Left forelimb (tissue), 1 donor: Measurements from ENCODE around the gene TBC1D8.
A peak's percentile ranks its signal among the peaks of the same experiment; 100 is the strongest.
"Not testable (repeated sequence)": the region's sequence is repeated elsewhere in the genome, so short reads cannot be mapped to it uniquely, and the experiment has no call there.

Experiments
- DNase-seq: peaks from one replicate; pipeline ENCODE4 v3.0.0-alpha.2; 2018; ENCODE audit warnings: low spot score

TBC1D8 gene

DNA sequence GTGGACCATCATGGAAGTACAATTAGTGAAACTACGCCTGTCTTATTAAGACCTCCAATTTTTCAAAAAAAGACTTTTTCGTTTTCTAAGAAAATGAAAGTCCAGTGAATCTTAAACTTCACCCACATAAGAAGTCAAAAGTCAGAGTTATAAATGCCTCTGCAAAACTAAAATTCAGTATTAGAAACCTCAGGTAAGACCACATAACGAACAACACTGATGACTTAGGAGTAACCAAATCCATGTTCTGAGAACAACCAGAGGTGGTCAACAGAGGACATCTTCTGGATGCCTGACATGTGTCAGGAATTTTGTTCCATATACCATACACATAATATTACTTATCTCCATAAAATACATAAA is 86.7 kb downstream of the TBC1D8 start:
- DNase-seq, result no peak

DNA sequence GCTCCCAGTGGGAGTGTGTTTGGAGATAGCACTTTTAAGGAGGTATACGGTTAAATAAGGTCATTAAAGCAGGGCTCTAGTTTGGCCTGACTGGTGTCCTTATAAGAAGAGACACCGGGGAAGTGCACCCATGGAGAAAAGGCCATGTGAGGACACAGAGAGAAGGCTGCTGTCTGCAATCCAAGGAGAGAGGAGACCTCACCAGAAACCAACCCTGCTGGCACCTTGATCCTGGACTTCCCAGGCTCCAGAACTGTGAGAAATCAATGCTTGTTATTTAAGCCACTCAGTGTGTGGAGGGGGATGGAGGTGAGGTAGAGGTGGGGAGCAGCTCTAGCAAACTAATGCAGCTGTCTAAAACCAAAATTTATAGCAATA is 87.1 kb downstream of the TBC1D8 start:
- peak; percentile 23 for DNase-seq

DNA sequence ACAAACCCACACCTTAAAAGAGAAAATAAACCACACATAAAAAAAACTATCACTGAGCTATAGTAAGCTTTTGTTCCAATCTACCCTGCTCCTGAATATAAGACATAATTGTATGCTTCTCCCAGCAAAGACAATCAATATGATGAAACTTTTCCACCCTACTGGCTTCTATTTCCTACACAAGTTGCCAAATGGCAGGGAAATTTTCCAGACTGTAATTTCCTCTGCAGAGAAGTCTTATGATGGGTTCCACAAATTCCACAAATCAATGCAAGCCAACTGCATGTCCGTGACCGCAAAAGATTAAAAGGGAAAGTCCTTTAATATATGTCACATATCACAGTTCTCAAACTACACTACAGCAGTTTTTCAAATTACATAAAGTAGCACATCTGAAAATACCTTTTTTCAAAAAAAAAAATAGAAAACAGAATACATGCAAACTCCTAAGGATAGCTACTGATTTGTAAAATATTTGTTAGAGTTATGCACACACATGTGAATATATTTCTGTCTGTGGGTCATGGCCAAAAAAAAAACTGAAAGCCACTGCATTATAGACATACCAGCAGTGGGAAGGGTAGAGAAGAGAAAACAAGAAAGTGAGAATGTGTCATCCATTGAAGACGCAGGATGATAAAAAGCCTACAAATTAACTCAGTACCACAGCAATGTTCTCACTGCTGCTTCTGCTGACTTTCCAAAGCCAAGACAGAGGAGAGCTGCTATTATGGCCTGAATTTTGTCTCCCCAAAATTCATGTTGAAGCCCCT is 87.6 kb downstream of the TBC1D8 start:
- peak; percentile 23 for DNase-seq

DNA sequence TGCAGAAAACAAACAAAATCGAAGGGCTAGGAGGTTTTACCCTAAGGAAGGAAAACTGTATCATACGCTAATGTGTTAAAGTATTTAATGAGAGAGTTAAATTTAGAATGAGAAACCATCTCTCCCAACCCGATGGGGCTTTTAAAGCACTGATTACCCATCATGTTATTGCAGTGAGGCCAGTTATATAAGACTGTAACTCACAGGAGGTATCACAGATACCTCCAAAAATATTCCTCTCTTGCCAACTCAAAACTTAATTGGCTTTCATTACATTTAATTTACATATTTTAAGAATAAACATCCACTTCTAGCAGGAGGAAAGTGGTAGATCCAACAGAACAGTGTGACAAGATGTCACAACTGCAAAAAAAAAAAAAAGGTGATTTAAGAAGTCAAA is 92.8 kb downstream of the TBC1D8 start:
- DNase-seq, result no peak

DNA sequence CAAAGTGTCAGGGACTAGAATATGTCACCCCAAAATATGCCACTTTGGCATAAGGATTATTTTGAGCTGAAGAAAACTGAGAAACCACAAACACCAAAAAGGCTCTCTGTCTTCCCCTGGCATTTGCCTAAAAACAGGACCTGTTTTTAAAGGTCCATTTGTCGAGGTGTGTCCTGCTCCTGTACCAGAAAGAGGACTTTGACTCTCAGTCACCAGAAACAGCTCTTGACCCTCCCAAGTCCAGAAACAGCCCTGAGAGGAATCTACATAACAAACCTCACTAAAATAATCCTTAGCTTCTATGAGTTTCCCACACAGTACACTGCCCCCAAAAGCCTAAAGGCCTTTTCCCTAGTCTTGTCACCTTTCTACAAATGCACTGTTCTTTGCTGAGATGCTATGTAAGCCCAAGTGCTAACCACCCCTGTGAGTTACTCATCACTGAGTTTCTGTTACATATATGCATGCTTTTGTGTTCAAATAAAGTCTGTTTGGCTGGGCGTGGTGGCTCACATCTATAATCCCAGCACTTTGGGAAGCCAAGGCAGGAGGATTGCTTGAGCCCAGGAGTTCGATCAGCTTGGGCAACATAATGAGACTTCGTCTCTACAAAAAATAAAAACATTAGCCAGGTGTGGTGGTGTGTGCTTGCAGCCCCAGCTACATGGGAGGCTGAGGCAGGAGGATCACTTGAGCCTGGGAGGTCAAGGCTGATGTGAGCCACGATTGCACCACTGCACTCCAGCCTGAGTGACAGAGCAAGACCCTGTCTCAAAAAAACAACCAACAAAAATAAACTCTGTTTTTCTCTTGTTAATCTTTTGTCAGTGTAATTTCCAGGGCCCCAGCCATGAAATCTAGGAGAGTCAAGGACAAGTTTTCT is 93.9 kb downstream of the TBC1D8 start:
- peak; percentile 15 for DNase-seq

DNA sequence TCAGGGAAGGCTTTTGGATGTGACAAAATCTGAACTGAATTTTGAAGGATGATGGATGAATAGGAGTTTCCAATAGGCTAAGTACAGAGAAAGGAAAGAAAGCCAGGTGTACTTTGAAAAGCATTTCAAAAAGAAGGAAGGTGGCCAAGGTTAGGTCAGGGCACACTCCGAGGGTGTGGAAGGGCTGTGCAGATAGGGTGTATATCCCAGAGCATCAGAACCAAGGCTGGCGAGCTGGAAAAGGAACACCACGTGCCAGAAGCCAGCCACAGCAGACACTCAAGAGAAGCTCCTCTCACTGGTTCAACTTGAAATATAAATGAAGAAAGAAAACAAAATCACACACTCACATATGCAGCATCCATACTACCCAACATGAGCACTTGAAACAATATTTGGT is 98.1 kb downstream of the TBC1D8 start:
- no peak for DNase-seq

DNA sequence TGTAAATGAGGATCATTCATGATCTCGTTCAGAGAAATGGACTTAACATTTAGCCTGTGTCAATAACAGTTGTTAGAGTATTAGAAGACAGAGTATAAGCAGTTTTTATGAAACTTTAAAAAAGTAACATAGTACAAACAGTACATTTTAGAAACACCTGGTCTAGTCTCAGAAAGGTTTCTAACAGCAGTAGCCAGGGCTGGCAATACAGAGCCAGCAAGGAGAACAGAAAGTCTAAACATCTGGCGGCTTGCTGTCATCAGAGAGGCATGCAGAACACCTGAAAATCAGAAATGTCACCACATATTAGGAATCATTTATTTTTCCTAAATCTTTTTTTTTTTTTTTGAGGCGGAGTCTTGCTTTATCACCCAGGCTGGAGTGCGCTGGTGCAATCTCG is 99.0 kb downstream of the TBC1D8 start:
- no peak for DNase-seq

DNA sequence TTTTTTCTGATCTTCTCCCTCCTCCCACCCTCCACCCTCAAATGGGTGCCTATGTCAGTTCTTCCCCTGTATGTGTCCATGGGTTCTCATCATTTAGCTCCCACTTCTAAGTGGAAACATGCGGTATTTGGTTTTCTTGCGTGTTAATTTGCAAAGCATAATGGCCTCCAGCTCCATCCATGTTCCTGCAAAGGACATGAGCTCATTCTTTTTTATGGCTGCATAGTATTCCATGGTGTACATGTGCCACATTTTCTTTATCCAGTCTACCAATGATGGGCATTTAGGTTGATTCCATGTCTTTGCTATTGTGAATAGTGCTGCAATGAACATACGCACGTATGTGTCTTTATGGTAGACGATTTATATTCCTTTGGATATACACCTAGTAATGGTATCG is 100.3 kb downstream of the TBC1D8 start:
- not testable (repeated sequence) for DNase-seq

DNA sequence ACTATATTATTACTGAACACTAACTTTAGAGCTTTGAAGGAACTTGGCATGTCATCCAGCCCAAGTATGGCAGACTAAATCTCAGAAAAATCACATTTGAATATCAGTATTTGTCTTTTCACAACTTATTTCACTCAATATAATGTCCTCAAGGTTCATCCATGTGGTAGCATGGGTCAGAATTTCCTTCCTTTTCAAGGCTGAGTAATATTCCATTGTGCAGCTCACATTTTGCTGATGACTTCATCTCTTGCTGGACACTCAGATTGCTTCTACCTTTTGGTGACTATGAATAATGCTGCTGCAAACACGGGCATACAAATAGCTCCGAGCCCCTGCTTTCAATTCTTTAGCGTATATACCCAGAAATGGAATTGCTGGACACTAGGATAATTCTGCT is 102.4 kb downstream of the TBC1D8 start:
- DNase-seq, result no peak

DNA sequence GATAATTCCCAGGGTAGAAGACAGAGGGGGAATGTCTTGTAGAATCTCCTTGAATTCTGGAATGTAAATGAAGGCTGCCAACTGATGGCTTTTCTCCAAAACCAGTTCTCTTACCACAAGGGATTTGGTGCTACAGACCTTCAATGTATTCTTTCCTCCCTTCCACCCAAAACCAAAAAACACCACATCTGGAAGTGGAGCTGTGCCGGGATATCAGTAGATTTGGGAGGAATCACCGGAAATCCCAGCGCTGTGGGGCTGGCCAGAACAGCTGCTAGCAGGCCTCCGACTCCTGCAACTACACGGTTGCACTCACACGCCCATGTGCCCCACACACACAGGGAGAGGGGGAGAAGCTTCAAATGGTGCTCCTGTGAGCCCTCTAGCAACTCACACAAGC is 103.4 kb downstream of the TBC1D8 start:
- DNase-seq, result no peak

DNA sequence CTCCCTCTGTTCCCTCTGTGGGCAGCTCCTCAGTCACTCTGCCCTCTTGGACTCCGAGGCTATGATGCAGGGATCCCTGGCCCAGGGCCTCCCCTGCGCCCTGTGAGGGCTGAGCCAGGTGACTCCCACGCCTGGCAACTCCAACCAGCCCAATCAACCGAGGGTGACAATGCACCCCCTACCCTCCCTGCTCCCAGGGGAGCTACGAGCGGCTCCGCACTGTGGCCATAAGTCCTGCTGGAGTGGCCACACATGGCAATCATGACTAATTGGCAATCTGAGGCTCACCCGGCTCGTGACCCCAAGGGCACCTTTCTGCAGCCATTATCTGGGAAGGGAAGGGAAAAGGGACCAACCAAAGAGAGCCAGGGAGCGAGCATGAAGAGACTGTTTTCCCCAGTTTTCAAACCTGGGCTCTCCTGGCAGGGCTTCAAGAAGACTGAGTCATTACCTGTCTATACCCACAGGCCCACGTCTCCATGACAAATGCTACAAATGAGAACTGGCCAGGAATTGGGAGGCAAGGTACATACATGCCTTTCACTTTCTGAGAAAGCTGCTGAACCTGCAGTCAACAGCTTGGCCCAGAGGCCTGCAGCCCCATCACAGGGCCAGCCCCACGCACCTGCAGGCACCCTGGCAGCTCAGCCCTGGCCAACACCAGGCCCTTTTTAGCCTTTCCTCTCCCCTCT is 104.0 kb downstream of the TBC1D8 start:
- DNase-seq, result no peak

DNA sequence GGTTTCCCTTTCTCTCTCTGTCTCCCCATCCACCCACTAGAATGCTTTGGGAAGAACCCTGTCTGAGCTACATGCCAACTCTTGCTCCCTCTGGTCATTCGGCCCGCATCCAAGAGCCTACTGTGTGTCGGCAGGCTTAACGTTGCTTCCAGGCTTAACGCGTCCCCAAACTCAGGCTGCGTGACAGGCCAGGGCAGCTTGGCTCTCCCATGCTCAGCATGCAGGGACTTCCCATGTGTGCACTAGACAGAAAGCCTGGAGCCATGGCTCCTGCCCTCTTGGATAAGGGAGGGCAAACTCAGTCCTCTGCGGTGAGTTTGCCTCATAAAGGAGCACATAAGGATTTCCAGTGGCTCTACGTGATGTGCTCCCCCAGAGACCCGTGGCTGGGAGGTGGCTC is 105.9 kb downstream of the TBC1D8 start:
- no peak for DNase-seq

DNA sequence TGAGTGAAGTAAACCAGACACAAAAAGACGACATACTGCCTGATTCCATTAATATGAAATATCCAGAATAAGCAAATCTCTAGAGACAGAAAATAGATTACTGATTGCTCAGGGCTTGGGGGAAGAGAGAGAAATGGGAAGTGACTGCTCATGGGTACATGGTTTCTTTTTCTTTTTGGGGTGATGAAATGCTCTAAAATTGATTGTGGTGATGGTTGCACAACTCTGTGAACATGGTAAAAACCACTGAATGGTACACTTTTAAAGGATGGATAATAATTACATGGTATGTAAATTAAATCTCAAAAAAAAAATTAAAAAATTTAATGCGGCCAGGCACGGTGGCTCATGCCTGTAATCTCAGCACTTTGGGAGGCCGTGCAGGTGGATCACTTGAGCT is 109.8 kb downstream of the TBC1D8 start:
- no peak for DNase-seq

DNA sequence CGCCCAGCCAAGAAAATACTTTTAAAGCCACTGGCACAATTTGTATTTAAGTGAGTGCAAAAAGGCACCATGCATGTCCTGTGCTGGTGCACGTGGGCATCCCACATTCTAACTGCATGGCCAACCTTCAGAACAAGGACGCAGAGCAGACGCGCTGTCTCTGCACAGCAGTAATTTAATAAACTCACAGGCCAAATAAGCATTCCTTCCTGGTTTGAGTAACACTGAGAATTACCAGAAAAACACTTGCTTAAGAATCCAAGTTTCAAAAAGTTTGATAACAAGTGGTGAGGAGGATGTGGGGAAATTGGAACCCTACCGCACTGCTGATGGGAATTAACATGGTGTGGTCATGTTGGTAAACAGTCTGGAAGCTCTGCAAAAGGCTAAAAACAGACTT is 110.4 kb downstream of the TBC1D8 start:
- DNase-seq, result no peak

DNA sequence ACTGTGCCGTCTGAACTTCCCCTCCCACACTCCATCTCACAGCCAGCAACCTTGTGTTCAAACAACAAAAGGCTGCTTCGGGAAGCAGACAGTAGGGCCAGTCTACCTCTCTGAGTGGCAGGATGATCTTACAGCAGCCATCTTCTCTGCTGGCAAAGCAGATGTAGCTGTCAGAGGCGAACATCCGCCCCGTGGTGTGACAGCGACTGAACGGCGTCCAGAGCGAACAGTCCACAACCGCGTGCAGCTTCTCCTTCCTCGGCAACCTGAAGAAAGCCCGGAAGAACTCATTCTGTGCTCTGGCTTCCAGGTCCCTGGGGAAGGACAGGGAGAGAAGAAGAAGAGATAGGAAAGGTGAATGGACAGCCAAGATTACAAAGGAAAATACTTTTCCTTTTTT is 111.1 kb downstream of the TBC1D8 start:
- no peak for DNase-seq

DNA sequence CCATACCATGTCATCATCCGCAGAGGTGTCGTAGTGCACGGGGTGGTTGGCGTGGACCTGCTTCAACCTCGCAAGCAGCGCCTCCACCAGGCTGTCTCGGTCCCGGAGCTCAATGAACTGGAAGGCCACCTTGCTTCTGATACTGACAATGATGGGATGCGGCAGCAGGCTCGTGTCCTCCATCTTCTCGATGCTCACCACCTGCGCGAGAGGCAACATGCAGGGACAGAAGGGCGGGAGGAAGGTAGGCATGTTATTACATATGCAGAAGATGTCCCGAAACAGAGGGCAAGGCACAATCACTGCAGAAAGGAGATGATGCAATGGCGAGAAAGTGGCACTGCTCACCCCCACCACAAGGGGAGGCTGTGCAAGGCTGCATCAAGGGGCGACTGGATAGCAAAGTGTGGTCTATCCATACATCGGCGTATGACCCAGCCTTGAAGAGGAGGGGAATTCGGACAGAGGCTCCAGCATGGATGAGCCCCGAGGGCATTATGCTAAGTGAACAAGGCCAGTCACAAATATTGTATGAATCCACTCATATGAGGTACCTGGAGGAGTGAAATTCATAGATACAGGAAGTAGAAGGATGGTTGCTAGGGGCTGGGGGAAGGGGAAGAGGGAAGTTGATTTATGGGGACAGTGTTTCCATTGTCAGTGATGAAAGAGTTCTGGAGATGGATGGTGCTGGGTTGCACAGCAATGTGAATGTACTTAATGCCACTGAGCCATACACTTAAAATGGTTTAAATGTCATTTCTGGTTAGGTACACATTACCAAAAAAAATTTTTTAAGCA is 112.5 kb downstream of the TBC1D8 start:
- no peak for DNase-seq

DNA sequence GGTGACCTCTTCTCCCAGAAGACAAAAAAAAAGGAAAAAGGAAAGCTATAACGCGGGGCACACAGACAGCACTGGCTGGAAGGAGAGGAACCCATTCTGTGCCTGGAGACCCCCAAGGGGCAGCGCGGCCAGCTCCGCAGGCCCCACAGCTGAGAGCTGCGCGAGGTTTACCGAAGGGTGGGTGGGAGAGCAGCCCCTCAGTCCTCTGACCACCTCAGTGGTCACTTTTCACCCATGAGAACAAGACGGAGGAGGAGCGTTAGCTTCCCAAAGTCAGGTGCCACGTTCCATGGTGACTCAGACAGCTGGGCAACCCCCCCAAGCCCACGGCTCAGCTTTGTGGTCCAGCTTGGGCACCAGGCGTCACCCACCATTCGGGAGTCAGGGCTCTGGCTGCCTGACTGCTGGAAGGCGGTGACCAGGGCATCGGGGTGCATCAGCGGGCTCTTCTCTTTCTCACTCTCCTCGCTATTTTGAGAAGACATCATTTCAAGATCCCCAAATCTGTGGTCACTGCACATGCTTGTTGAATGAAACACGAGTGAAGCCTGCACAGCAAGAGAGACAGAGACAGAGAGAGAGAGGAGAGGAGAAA is 113.9 kb downstream of the TBC1D8 start:
- no peak for DNase-seq

DNA sequence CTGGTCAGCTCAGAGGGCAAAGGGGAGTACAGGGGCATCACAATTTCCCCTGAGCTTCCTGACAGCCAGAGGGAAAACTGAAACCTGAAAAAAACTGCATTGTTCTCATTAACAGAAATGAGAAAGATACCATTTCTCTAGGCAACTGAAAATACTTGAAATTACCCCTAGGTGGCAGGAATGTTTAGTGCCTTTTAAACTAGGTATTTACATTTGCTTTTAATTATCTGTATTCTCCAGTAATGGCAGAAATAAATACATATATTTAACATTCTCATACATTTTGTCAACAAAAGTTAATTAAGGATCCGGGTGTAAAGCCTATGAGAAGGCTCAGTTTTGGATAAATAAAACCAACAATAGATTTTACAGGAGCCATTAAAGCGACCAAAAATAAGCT is 114.6 kb downstream of the TBC1D8 start:
- DNase-seq, result no peak

DNA sequence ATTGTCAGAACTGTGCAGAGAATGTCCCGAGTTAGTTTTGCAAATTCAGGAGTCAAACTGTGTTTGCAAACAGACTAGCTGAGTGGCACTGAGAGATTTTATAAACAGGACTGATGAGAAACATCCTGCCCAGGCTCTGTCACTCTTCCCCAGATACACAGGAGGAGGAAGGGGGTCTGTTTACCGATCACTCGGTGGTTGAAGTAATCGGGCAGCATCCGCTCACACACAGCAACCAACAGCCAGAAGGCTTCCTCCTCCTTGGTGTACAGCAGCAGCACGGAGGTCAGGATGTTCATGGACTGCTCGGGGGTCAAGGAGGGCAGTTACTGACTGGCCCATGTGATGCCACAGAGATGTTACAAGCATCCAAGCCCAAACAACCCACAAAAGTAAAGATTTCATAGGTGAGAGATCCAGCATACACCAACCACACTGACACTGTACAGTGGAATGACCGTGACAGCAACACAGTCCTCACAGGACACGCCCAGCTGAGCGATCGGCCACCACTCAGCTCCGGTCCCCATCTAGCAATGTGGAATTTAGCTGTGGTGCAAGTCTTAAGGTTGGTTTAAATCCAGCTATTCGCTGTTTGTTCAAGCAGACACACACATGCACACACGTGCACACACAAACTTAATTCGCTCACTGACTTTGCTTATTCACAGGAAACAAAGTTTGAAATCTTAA is 119.0 kb downstream of the TBC1D8 start:
- DNase-seq, result no peak

DNA sequence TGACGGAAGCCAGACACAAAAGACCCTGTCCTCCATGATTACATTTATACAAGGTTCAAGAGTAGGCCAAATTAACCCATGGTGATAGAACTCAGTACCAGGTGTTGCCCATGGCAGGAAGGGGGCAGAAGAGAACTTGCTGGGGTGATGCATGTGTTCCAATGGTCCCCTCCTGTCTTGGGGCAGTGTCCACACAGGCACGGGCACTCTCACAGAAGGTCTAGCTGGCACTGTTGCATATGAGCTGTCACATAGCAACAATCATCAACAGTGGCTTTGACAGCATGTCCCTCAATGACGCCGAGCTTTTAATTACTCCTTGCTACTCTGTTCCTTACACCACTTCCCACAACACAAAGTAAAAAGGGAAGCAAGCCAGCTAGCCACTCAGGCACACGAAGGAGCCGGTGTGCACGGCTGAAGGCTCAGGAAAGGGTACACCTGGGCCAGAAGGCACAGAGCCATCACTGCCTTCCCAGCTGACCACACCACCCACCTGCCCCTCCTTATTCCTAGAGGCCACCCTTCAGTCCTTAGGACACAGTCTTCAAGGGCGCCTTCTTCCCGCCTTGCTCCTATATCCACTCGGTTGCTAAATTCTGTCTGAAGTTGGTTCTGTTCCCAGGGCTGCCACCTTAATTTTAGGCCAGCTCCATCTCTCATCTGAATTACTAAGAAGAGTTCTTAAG is 120.2 kb downstream of the TBC1D8 start:
- DNase-seq, result no peak
